ENCODE data around the gene TMEM198. TPM values are rescaled to one million over a fixed set of nuclear protein-coding genes. Genes with fewer than 3 reads are reported as not detected.
A peak's percentile ranks its signal among the peaks of the same experiment; 100 is the strongest.

Gene TMEM198
- total RNA-seq, 1 donor from 2014 or later, result 1.4 TPM

DNA sequence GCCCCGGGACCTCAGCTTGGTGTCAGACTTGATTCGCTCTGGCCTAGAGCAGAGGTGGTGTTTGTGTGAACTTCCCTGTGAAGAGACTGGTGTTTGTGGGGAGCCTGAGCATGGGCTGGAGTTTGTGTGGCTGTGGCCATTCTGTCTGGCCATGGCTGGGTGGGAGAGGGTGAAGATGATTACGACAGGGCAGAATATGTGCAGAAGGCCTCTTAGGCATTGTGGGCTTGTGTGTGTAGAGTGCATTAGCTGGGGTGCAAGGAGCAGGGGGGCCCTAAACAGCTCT, 17.0 kb downstream of the TMEM198 start:
- Histone ChIP-seq H3K9me3 (no peaks in the 10 kb centered on the region), H3K4me3 (no peak overlapping the region), H3K27me3 (ENCODE audit: low read depth) (no peaks in the 10 kb centered on the region), H3K36me3 (peaks cover 17% of the 10 kb centered on the region), H3K27ac (no peak overlapping the region), H3K4me1 (no peaks in the 10 kb centered on the region)
- DNase-seq, result no peak
- TF ChIP-seq, protein P1, sequence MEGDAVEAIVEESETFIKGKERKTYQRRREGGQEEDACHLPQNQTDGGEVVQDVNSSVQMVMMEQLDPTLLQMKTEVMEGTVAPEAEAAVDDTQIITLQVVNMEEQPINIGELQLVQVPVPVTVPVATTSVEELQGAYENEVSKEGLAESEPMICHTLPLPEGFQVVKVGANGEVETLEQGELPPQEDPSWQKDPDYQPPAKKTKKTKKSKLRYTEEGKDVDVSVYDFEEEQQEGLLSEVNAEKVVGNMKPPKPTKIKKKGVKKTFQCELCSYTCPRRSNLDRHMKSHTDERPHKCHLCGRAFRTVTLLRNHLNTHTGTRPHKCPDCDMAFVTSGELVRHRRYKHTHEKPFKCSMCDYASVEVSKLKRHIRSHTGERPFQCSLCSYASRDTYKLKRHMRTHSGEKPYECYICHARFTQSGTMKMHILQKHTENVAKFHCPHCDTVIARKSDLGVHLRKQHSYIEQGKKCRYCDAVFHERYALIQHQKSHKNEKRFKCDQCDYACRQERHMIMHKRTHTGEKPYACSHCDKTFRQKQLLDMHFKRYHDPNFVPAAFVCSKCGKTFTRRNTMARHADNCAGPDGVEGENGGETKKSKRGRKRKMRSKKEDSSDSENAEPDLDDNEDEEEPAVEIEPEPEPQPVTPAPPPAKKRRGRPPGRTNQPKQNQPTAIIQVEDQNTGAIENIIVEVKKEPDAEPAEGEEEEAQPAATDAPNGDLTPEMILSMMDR (IDR thresholded peaks at IDR 0.05), result no peak
- intact Hi-C loops (cut with DNase I), result no loop called here
- ATAC-seq, result no peak

DNA sequence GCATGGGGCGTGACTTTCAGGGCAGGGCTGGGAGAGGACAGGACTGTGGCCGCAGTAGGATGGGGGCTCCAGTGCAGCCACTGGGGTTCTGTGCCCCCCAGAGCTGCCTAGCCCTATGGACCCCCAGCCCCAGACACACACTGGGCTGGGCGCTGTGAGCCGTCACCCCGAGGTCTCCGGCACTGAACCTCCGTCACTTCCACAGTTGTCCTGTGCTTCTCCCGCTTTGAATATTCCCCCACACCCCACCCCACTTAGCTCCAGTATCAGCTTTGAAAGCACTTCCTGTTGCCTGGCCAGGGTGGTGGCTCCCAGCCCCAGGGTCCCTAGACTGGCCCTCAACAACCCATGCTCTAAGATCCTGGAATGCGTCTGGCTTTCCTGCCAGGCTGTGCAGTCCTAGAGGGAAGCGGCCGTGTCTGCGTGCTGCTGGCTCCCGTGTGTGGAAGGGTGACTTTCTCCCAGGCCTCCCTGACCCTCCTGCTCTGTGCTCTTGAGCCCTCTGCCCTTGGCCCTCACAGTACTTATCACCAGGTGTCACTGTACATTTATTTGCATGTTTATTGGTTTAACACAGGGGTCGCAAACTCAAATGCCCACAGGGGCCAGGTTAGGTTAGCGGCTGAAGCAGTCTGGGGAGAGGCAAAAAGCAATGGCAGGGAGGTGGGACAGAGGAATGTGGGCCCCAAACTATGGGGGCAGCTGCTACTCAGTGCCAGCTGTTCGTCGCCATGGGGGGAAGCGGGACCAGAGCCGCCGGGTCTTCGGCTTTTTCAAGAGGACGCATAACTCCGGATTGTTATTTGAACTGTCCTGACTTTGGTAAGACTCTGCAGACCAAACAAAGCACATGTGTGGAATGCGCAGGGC, 17.6 kb downstream of the TMEM198 start:
- Histone ChIP-seq H3K27me3 (ENCODE audit: low read depth) (no peaks in the 10 kb centered on the region), H3K4me1 (no peaks in the 10 kb centered on the region), H3K36me3 (peaks cover 18% of the 10 kb centered on the region), H3K9me3 (no peaks in the 10 kb centered on the region), H3K4me3 (no peak overlapping the region), H3K27ac (no peak overlapping the region)
- TF ChIP-seq, protein P1 (IDR thresholded peaks at IDR 0.05), result no peak
- ATAC-seq, result peak; percentile 25 to 58
- DNase-seq, result no peak
- intact Hi-C loops (cut with DNase I), result no loop called here

DNA sequence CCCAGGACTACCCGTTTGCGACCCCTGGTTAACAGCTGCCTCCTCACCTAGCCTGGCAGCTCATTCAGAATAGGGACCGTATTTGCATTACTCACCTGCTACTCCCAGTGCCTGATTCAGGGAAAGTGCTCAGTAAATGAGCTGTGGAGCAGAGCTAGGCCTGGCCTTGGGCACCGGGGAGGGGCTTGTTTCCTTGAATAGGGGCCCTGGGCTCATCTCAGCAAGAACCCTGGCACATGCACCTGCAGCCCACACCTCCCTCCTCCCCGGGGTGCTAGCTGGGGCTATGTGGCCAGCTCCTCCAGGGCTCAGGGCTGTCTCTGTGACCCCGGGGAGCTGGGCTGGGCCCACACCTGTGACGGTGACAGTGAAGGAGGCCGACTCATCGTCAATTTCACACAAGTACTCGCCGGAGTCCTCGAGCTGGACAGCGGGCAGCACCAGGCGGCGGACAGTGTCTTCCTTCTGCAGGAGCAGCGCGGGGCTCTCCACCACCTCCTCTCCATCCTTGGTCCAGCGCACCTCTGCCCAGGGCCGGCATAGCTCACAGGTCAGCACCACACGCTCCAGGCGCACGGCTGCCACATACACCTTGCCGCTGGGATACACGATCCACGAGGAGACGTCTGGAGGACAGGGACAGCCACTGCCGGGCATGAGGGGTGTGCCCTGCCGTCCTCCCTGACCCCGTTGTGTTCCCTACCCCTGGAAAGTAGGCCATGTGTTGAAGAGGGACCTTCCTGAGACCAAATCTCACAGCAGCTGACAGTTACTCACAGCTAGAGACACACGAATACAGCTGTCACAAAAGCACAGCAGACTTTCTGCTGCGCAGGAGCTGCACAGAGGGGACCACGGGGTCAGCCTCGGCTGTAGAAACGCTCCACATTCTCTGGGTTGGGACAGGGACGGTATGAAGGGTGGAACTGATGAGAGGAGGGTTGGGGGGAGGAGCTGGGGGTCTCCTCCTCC, 18.5 kb downstream of the TMEM198 start:
- no peak overlapping the region for H3K27ac ChIP-seq
- TF ChIP-seq, protein P1 (IDR thresholded peaks at IDR 0.05), result no peak
- DNase-seq, result no peak
- H3K4me1 ChIP-seq, result no peaks in the 10 kb centered on the region
- no peaks in the 10 kb centered on the region for H3K27me3 ChIP-seq (ENCODE audit: low read depth)
- intact Hi-C loops (cut with DNase I), result no loop called here
- no peak for ATAC-seq
- H3K9me3 ChIP-seq, result no peaks in the 10 kb centered on the region
- peaks cover 26% of the 10 kb centered on the region for H3K36me3 ChIP-seq
- no peak overlapping the region for H3K4me3 ChIP-seq

DNA sequence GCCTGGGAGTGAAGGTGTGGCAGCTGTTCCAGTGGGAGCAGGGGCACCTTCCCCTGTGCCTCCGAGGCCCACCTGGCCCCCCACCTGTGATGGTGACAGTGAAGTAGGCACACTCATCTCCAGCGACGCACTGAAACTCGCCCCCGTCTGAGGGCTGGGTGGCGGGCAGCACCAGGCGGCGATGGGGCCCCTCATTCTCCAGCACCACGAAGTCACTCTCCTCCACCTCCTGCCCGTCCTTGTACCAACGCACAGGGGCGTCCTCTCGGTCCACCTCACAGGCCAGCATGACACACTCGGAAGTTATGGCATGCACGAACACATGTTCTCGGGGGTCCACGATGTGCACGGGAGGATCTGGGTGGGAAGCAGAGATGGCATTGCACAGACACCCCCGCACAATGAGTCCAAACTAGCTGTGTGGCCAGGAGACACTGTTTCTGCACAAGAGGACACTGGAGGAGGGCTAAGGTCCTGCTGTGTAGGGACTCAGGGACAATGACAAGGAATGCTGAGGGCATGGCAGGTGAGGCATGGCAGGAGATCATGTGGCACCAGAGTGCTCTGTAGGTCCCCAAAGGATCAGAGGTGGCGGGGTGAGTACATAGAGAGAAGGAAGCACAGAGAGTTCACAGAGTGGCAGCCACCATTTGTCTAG, 19.6 kb downstream of the TMEM198 start:
- peaks cover 26% of the 10 kb centered on the region for H3K36me3 ChIP-seq
- TF ChIP-seq, protein P1 (IDR thresholded peaks at IDR 0.05), result no peak
- H3K4me3 ChIP-seq, result no peak overlapping the region
- no peak for DNase-seq
- no peaks in the 10 kb centered on the region for H3K27me3 ChIP-seq (ENCODE audit: low read depth)
- H3K9me3 ChIP-seq, result no peaks in the 10 kb centered on the region
- H3K27ac ChIP-seq, result no peak overlapping the region
- ATAC-seq, result no peak
- intact Hi-C loops (cut with DNase I), result no loop called here
- H3K4me1 ChIP-seq, result no peaks in the 10 kb centered on the region

All from lower lobe of right lung (tissue), 2 donors.